MG63 (cell line): ENCODE data around the gene XRCC5. TPM values are rescaled to one million over a fixed set of nuclear protein-coding genes. Genes with fewer than 3 reads are reported as not detected.
A peak's percentile ranks its signal among the peaks of the same experiment; 100 is the strongest.

ENCODE experiments used
- DNase-seq: peaks from one replicate; pipeline ENCODE4 v3.0.0-alpha.2; 2020
- H3K27me3 ChIP-seq: fragments of 250-450 bp; sonication (Bioruptor Pico); 2 replicates; pipeline ENCODE4 v1.5.1; 2020; ENCODE audit warnings: mild to moderate bottlenecking, moderate library complexity
- H3K36me3 ChIP-seq: fragments of 250-450 bp; sonication (Bioruptor Pico); 2 replicates; pipeline ENCODE4 v1.5.1; 2020; ENCODE audit warnings: mild to moderate bottlenecking, moderate library complexity
- H3K4me3 ChIP-seq: fragments of 250-450 bp; sonication (Bioruptor Pico); 2 replicates; pipeline ENCODE4 v1.5.1; 2020; ENCODE audit warnings: mild to moderate bottlenecking, moderate library complexity
- H3K9me3 ChIP-seq: fragments of 250-450 bp; sonication (Bioruptor Pico); 2 replicates; pipeline ENCODE4 v1.5.1; 2020; ENCODE audit warnings: mild to moderate bottlenecking, moderate library complexity
- total RNA-seq: library from RNA; depleted of rRNA; stranded (reverse); fragments of >200 nt; shearing (Covaris generic); gene quantifications from 2 replicates; pipeline ENCODE4 v1.2.3, GENCODE V29; 2014; ENCODE audit warnings: low replicate concordance

The XRCC5 gene
- total RNA-seq, 1 experiment from 2014 or later, result 313 TPM

GRCh38 chr2:216108310-216108966 is 710 bp upstream of the XRCC5 start:
- Histone ChIP-seq H3K36me3 (peaks cover 39% of the 10 kb centered on the region), H3K9me3 (no peaks in the 10 kb centered on the region), H3K27me3 (no peaks in the 10 kb centered on the region), H3K4me3 (peak overlapping the region; percentile 94)
- DNase-seq, result no peak

GRCh38 chr2:216109962-216110614 is 940 bp downstream of the XRCC5 start:
- H3K27me3 ChIP-seq, result no peaks in the 10 kb centered on the region
- peak overlapping the region; percentile 94 for H3K4me3 ChIP-seq
- no peaks in the 10 kb centered on the region for H3K9me3 ChIP-seq
- no peak for DNase-seq
- peaks cover 53% of the 10 kb centered on the region for H3K36me3 ChIP-seq

GRCh38 chr2:216110620-216111019 is 1.5 kb downstream of the XRCC5 start:
- H3K27me3 ChIP-seq, result no peaks in the 10 kb centered on the region
- H3K4me3 ChIP-seq, result peak overlapping the region; percentile 94
- peaks cover 58% of the 10 kb centered on the region for H3K36me3 ChIP-seq
- no peak for DNase-seq
- no peaks in the 10 kb centered on the region for H3K9me3 ChIP-seq

GRCh38 chr2:216111122-216111521 is 2.0 kb downstream of the XRCC5 start:
- H3K9me3 ChIP-seq, result no peaks in the 10 kb centered on the region
- H3K4me3 ChIP-seq, result peak overlapping the region; percentile 94
- H3K27me3 ChIP-seq, result no peaks in the 10 kb centered on the region
- no peak for DNase-seq
- peaks cover 63% of the 10 kb centered on the region for H3K36me3 ChIP-seq

- no peaks in the 10 kb centered on the region for H3K9me3 ChIP-seq
- DNase-seq, result no peak
- no peak overlapping the region for H3K4me3 ChIP-seq
- H3K27me3 ChIP-seq, result no peaks in the 10 kb centered on the region
- H3K36me3 ChIP-seq, result peaks cover 81% of the 10 kb centered on the region
Observed at GRCh38 chr2:216112926-216113325, 3.8 kb downstream of the XRCC5 start.

- H3K9me3 ChIP-seq, result no peaks in the 10 kb centered on the region
- DNase-seq, result no peak
- H3K4me3 ChIP-seq, result no peak overlapping the region
- H3K36me3 ChIP-seq, result peaks cover 88% of the 10 kb centered on the region
- H3K27me3 ChIP-seq, result no peaks in the 10 kb centered on the region
Observed at GRCh38 chr2:216113572-216113971, 4.4 kb downstream of the XRCC5 start.

- no peaks in the 10 kb centered on the region for H3K9me3 ChIP-seq
- peaks cover 94% of the 10 kb centered on the region for H3K36me3 ChIP-seq
- DNase-seq, result no peak
Observed at GRCh38 chr2:216114382-216114713, 5.2 kb downstream of the XRCC5 start.

GRCh38 chr2:216114714-216115531 is 5.8 kb downstream of the XRCC5 start:
- Histone ChIP-seq H3K36me3 (peaks cover 95% of the 10 kb centered on the region), H3K27me3 (no peaks in the 10 kb centered on the region), H3K9me3 (no peaks in the 10 kb centered on the region)

More at GRCh38 chr2:216114382-216114713, 5.2 kb downstream of the XRCC5 start:
- H3K4me3 ChIP-seq, result no peak overlapping the region
- H3K27me3 ChIP-seq, result no peaks in the 10 kb centered on the region

GRCh38 chr2:216116418-216116817 is 7.3 kb downstream of the XRCC5 start:
- peaks cover 97% of the 10 kb centered on the region for H3K36me3 ChIP-seq
- no peaks in the 10 kb centered on the region for H3K27me3 ChIP-seq
- H3K9me3 ChIP-seq, result no peaks in the 10 kb centered on the region
- no peak overlapping the region for H3K4me3 ChIP-seq
- no peak for DNase-seq

More at GRCh38 chr2:216114714-216115531, 5.8 kb downstream of the XRCC5 start:
- peak; percentile 95 for DNase-seq
- peak overlapping the region; percentile 54 for H3K4me3 ChIP-seq

GRCh38 chr2:216117561-216118340 is 8.6 kb downstream of the XRCC5 start:
- DNase-seq, result no peak
- Histone ChIP-seq H3K9me3 (no peaks in the 10 kb centered on the region), H3K36me3 (peaks cover 97% of the 10 kb centered on the region), H3K4me3 (no peak overlapping the region), H3K27me3 (no peaks in the 10 kb centered on the region)

GRCh38 chr2:216118474-216118873 is 9.3 kb downstream of the XRCC5 start:
- H3K36me3 ChIP-seq, result peaks cover 97% of the 10 kb centered on the region
- no peaks in the 10 kb centered on the region for H3K9me3 ChIP-seq
- no peak overlapping the region for H3K4me3 ChIP-seq
- DNase-seq, result no peak
- no peaks in the 10 kb centered on the region for H3K27me3 ChIP-seq

GRCh38 chr2:216119146-216119545 is 10.0 kb downstream of the XRCC5 start:
- no peaks in the 10 kb centered on the region for H3K27me3 ChIP-seq
- no peak for DNase-seq
- peaks cover 97% of the 10 kb centered on the region for H3K36me3 ChIP-seq
- H3K4me3 ChIP-seq, result no peak overlapping the region
- no peaks in the 10 kb centered on the region for H3K9me3 ChIP-seq

- Histone ChIP-seq H3K27me3 (no peaks in the 10 kb centered on the region), H3K4me3 (no peak overlapping the region), H3K9me3 (no peaks in the 10 kb centered on the region), H3K36me3 (peaks cover 99% of the 10 kb centered on the region)
- DNase-seq, result no peak
Observed at GRCh38 chr2:216119986-216120385, 10.8 kb downstream of the XRCC5 start.

- no peak overlapping the region for H3K4me3 ChIP-seq
- peaks cover 97% of the 10 kb centered on the region for H3K36me3 ChIP-seq
- no peaks in the 10 kb centered on the region for H3K27me3 ChIP-seq
- no peak for DNase-seq
- H3K9me3 ChIP-seq, result no peaks in the 10 kb centered on the region
Observed at GRCh38 chr2:216121255-216121654, 12.1 kb downstream of the XRCC5 start.

- H3K36me3 ChIP-seq, result peaks cover 97% of the 10 kb centered on the region
- no peak overlapping the region for H3K4me3 ChIP-seq
- DNase-seq, result no peak
- H3K27me3 ChIP-seq, result no peaks in the 10 kb centered on the region
- no peaks in the 10 kb centered on the region for H3K9me3 ChIP-seq
Observed at GRCh38 chr2:216126943-216127342, 17.8 kb downstream of the XRCC5 start.

GRCh38 chr2:216130346-216130971 is 21.3 kb downstream of the XRCC5 start:
- no peaks in the 10 kb centered on the region for H3K27me3 ChIP-seq
- H3K4me3 ChIP-seq, result no peak overlapping the region
- no peak for DNase-seq
- peaks cover 98% of the 10 kb centered on the region for H3K36me3 ChIP-seq
- H3K9me3 ChIP-seq, result no peaks in the 10 kb centered on the region
